Measurements from ENCODE around the gene RBM24. TPM values are rescaled to one million over a fixed set of nuclear protein-coding genes. Genes with fewer than 3 reads are reported as not detected.
"Not testable (repeated sequence)": the region's sequence is repeated elsewhere in the genome, so short reads cannot be mapped to it uniquely, and the experiment has no call there.

The RBM24 gene
- polyA plus RNA-seq, 3 donors: not detected

- Mint-ChIP-seq H3K27me3 (ENCODE audit: low read depth in 3 of 3) (peaks cover 2 to 3% (median 3%) of the 10 kb centered on the region in 3 donors), H3K36me3 (no peaks in the 10 kb centered on the region), H3K4me1 (no peaks in the 10 kb centered on the region), H3K27ac (no peak overlapping the region), H3K9me3 (peaks cover 0 to 11% (median 8%) of the 10 kb centered on the region in 7 donors), H3K4me3 (no peak overlapping the region)
- no peak overlapping the region for H3K27ac ChIP-seq (ENCODE audit: low read depth in 1 of 2, low read length in 2 of 2)
- H3K9ac ChIP-seq (ENCODE audit: insufficient read depth, low read length, poor library complexity, severe bottlenecking): no peak overlapping the region
- no peaks in the 10 kb centered on the region for H4K20me1 ChIP-seq (ENCODE audit: insufficient read depth, low read length)
- no peak overlapping the region for H3K4me2 ChIP-seq (replicated peaks; ENCODE audit: extremely low read depth, low read length, poor library complexity, severe bottlenecking)
- no peaks in the 10 kb centered on the region for H3K4me1 ChIP-seq (ENCODE audit: control insufficient read depth in 1 of 2, insufficient read depth in 2 of 2, low read length in 2 of 2)
- no peak for TF ChIP-seq CTCF (IDR thresholded peaks at IDR 0.05)
- H2AFZ ChIP-seq (ENCODE audit: insufficient read depth, low read depth, low read length, poor library complexity, severe bottlenecking): no peak overlapping the region
- peaks cover 0 to 2% of the 10 kb centered on the region in 2 donors for H3K9me3 ChIP-seq (replicated peaks in 1 of 2; ENCODE audit: control insufficient read depth in 1 of 2, insufficient read depth in 1 of 2, low read length in 2 of 2)
- no peak for DNase-seq
- WGBS (ENCODE audit: insufficient coverage): 79% methylated on average over 3 of the region's 12 CpGs
- H3K27me3 ChIP-seq (ENCODE audit: control insufficient read depth in 2 of 2, insufficient read depth in 2 of 2, low read length in 2 of 2): no peaks in the 10 kb centered on the region
- no peaks in the 10 kb centered on the region for H3K36me3 ChIP-seq (replicated peaks in 1 of 2; ENCODE audit: control insufficient read depth in 1 of 2, insufficient read depth in 2 of 2, low read length in 2 of 2)
- intact Hi-C loops (cut with micrococcal nuclease): no loop called here
- no peaks in the 10 kb centered on the region for H3K79me2 ChIP-seq (ENCODE audit: insufficient read depth, low read length)
- no peak overlapping the region for H3K4me3 ChIP-seq (replicated peaks in 1 of 3; ENCODE audit: low read depth in 2 of 3, low read length in 3 of 3)
These were observed 30.6 kb downstream of the RBM24 start for GRCh38 chr6:17311595-17312311.

GRCh38 chr6:17313238-17313637 is 32.1 kb downstream of the RBM24 start:
- H3K9me3 ChIP-seq (replicated peaks in 1 of 2; ENCODE audit: control insufficient read depth in 1 of 2, insufficient read depth in 1 of 2, low read length in 2 of 2); H3K4me2 ChIP-seq (replicated peaks; ENCODE audit: extremely low read depth, low read length, poor library complexity, severe bottlenecking); H3K27ac Mint-ChIP-seq; H3K36me3 Mint-ChIP-seq; H2AFZ ChIP-seq (ENCODE audit: insufficient read depth, low read depth, low read length, poor library complexity, severe bottlenecking); H3K27me3 ChIP-seq (ENCODE audit: control insufficient read depth in 2 of 2, insufficient read depth in 2 of 2, low read length in 2 of 2); H3K4me1 ChIP-seq (ENCODE audit: control insufficient read depth in 1 of 2, insufficient read depth in 2 of 2, low read length in 2 of 2); H4K20me1 ChIP-seq (ENCODE audit: insufficient read depth, low read length); H3K9ac ChIP-seq (ENCODE audit: insufficient read depth, low read length, poor library complexity, severe bottlenecking); intact Hi-C loops (cut with micrococcal nuclease); H3K27me3 Mint-ChIP-seq (ENCODE audit: low read depth in 3 of 3); H3K4me3 ChIP-seq (replicated peaks in 1 of 3; ENCODE audit: low read depth in 2 of 3, low read length in 3 of 3); H3K36me3 ChIP-seq (replicated peaks in 1 of 2; ENCODE audit: control insufficient read depth in 1 of 2, insufficient read depth in 2 of 2, low read length in 2 of 2); H3K4me3 Mint-ChIP-seq; DNase-seq; H3K79me2 ChIP-seq (ENCODE audit: insufficient read depth, low read length); H3K27ac ChIP-seq (ENCODE audit: low read depth in 1 of 2, low read length in 2 of 2); H3K4me1 Mint-ChIP-seq: not testable (repeated sequence)
- peaks cover 0 to 13% (median 9%) of the 10 kb centered on the region in 7 donors for H3K9me3 Mint-ChIP-seq
- 100% methylated on average over 2 of the region's 7 CpGs for WGBS (ENCODE audit: insufficient coverage)

Data from CD14-positive monocyte (primary cell).